COLO829 (cell line): ENCODE results near the gene MAVS.
"Not testable (repeated sequence)": the region's sequence is repeated elsewhere in the genome, so short reads cannot be mapped to it uniquely, and the experiment has no call there.

Experiments
- DNase-seq: peaks from one replicate; pipeline ENCODE4 v3.0.0; 2012; ENCODE audit warnings: low spot score

Gene MAVS

DNA sequence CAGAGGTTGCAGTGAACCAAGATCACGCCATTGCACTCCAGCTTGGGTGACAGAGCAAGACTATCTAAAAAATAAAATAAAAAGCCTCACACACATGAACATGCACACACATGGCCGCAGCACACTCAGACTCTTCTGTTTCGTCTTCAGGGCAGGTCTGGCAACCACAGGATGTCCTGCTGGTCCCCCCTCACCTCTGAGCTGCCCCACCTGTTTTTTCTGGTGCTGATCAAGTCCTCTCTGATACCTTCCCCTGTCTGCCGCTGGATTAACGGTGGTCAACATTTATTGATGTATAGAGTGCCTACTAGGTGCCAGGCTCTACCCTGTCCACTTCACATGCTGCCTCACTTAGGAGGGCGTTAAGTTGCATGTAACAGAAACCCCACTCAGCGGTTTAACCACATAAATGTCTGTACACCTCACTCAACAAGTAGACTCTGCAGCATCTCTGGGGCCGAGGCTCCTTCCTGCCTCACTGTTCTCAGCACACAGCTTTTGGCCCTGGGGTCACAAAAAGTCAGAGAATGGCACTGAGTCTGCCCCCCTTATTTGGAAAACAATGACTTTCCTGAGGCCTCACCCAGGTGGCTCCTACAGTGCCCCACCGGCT, 30.8 kb upstream of the MAVS start:
- no peak for DNase-seq

GRCh38 chr20:3818155-3819151, 28.2 kb upstream of the MAVS start:
- DNase-seq: peak; percentile 69

DNA sequence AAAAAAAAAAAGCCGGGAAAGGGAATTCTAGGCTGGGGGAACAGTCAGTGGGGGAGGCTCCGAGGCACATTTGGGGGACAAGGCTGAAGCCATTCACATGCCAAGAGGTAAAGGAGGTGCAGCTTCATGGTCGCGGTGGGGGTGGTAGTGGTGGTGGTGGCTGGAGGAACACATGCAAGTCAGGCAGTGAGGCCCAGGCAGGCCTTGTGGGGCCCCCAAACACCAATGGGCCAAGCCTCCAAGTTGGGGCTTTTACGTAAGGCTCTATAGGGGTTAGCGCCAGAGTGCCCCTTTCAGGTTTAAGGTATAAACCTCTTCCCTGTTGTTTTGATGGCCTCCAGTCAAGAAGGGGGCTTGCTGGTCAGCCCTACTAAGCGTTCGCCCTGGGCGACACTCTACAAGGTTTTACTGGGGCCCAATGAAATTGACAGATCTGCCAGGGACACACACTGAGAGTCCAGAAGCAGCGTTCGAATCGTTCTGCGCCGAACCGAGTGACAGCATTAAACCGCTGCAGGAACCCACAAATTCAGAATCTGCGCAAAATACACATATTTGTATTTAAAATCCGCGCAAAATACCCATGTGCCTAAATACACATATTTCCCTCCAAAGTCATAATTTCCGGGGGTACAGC, 27.1 kb upstream of the MAVS start:
- no peak for DNase-seq

DNA sequence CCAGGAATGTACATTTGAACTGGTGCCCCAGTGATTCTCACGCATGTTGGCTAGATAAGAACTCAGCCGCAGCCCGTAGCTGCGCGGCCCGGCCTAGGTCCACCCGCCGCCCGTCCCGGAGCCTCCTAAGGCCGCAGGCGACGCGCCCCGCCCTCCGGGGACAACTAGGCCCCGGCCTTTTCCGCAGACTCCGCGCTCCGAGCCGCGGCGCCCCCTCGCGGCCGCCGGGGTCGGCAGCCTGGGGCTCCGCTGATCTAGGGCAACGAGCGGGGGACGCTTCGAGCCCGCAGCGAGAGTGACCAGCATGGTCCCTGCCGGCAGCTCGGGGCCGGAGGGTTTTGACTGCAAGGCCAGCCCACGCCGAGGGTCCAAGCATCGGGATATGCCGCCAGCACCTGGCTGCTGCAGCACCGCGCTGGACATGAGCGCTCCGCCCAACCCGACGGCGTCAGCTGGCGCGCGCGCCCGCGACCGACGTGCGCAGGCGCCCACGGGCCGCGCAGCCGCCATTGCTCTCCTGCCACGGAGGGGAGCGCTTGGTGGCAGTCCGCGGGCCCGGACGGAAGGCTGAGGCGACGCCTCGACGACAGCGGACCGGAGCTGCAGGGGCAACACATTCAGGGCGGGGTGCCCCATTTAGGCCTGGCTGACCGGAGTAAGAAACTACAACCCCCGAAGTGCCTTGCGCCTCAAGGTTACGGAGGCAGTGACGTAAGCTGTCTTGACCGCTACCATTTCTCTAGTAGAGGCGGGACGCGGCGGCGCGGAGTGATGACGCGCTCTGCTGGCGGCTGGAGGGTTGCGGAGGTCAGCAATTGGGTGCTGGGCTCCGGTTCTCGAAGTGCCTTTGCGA, 26.4 kb upstream of the MAVS start, which contains the start of gene AP5S1:
TSS of gene AP5S1 (plus strand) at position 500 of the 853 bp plus-strand sequence. CDS start 1,571 bp downstream, outside the sequence.
- peak; percentile 87 for DNase-seq

DNA sequence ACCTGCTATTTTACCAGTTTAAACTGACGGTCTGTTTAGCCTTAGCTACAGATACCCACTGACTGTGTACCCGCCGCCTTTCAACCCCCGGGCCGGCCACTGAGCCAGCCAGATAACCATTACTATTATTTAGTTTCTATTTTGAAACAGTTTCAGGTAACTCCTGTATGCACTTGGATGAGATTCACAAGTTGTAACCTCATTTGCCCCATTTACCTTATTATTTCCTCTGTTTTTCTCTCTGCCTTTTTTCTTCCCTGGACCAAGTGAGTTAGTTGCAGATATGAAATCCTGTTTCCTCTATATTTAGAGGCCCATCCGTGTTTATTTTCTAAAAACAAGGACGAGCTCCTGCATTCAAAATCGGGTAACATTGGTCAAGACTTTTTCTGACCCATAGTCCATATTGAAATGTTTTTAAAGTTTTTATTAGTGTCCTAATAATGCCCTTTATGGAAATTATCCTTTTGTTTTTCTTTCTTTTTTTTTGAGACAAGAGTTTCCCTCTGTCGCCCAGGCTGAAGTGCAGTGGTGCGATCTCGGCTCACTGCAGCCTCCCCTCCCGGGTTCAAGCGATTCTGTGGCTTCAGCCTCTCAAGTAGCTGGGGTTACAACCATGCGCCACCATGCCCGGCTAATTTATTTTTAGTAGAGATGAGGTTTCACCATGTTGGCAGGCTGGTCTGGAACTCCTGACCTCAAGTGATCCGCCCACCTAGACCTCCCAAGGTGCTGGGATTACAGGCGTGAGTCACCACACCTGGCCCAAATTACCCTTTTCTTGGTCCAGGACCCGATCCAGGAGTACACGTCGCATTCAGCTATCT, 25.5 kb upstream of the MAVS start:
- DNase-seq: no peak

GRCh38 chr20:3821996-3822395, 24.6 kb upstream of the MAVS start:
- DNase-seq: no peak

DNA sequence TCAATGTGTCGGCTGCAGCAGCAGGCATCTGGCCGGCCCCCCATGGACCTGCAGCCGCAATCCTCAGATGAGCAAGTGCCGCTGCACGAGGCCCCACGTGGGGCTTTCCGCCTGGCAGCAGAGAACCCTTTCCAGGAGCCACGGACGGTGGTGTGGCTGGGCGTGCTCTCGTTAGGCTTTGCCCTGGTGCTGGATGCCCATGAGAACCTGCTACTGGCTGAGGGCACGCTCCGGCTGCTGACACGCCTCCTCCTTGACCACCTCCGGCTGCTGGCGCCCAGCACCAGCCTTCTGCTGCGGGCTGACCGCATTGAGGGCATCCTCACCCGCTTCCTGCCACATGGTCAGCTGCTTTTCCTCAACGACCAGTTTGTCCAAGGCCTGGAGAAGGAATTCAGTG, 22.8 kb upstream of the MAVS start:
- no peak for DNase-seq

- DNase-seq: no peak
Measured at GRCh38 chr20:3825526-3825925, 21.1 kb upstream of the MAVS start.

DNA sequence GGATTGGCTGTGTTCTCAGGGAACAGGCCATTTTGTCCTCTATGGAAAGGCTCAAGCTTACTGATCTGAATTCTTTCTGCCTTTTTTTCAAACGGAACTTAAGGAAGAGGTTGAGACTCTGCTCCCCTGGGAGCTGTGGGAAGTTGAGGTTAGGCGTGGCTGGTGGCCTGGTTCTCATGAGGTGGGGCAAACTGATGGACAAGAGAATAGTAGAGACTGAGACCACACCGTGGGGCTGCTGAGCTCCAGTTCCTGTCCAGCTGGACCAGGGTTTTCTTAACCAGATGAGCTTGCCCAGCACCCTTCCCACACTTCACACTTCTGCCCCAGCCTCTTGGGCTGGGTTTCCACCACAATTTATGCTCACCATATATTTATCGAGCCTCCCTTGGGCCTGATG, 20.2 kb upstream of the MAVS start:
- no peak for DNase-seq

- no peak for DNase-seq
Measured at GRCh38 chr20:3828798-3829197, 17.8 kb upstream of the MAVS start.

DNA sequence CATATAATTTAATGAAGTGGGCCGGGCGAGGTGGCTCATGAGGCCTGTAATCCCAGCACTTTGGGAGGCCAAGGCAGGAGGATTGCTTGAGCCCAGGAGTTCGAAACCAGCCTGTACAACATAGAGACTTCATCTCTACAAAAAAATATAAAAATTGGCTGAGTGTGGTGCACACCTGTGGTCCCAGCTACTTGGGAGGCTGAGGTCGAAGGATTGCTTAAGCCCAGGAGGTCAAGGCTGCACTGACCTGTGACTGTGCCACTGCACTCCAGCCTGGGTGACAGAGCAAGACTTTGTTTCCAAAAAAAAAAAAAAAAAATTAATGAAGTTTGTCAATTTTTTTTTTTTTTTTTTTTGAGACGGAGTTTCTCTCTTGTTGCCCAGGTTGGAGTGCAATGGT, 16.7 kb upstream of the MAVS start:
- not testable (repeated sequence) for DNase-seq

GRCh38 chr20:3836132-3836531, 10.5 kb upstream of the MAVS start:
- DNase-seq: no peak

DNA sequence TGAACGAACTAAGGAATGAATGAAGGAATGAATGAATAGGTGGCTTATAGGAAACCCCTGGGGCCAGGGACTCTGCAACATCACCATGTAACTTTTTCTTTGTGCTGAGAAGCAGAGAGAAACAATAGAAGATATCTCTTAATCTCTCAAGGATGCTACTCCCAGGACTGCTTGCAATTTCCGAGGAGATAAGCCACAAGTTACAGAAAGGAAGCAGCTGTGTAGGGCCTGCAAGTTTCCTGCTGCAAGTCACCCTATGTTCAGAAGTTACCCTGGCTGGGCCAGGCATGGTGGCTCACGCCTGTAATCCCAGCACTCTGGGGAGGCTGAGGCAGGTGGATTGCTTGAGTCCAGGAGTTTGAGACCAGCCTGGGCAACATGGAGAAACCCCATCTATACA, 7.3 kb upstream of the MAVS start:
- DNase-seq: no peak

- DNase-seq: not testable (repeated sequence)
Measured at GRCh38 chr20:3840201-3840600, 6.4 kb upstream of the MAVS start.

GRCh38 chr20:3842348-3842930, 4.2 kb upstream of the MAVS start:
- no peak for DNase-seq

DNA sequence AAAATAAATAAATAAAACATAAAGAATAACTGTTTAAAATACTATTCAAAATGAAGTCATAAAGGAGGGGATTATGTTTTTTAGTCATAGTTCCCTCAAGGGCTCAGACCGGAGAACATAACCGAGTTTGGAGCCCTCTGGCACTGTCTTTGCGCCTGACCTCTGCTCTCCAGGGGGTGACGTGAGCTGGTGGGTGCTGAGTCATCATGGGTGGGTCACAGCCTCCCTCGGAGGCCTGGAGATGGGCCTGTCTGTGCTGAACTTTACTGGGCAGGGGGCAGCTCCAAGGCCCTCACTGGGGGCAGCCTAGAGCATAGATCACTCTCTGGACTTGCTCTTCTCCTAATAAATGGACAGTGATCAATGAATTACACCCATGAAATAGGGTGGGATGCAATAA, 3.1 kb upstream of the MAVS start:
- peak; percentile 72 for DNase-seq

DNA sequence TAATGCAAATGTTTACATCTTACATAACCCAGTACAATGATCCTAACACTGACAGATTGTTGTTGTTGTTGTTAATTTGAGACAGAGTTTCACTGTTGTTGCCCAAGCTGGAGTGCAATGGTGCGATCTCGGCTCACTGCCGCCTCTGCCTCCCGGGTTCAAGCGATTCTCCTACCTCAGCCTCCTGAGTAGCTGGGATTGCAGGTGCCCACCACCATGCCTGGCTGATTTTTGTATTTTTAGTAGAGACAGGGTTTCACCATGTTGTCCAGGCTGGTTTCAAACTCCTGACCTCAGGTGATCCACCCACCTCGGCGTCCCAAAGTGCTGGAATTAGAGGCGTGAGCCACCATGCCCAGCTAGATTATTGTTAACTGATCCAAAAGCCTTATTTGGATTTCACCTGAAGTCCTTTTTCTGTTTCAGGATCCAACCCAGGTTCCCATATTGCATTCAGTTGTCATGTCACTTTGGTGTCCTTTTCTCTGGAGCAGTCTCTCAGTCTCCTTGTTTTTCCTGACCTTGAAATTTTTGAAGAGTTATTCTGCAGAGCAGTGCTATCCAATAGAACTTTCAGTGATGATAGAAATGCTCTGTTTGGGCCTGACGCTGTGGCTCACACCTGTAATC, 2.5 kb upstream of the MAVS start:
- DNase-seq: not testable (repeated sequence)

GRCh38 chr20:3846378-3846739, 275 bp upstream of the MAVS start:
- DNase-seq: no peak

- DNase-seq: no peak
Measured at GRCh38 chr20:3847429-3847940, 851 bp downstream of the MAVS start.

- no peak for DNase-seq
Measured at GRCh38 chr20:3848565-3848964, 1.9 kb downstream of the MAVS start.
